HG02571 (cell line): ENCODE measurements around the gene TUG1.

Experiments
- ATAC-seq: cut with Tn5 transposase; IDR thresholded peaks from one replicate; pipeline ENCODE4 v1.9.1; 2021; ENCODE audit warnings: mild to moderate bottlenecking, moderate library complexity; ENCODE audit not compliant: unreplicated experiment

The TUG1 gene

GRCh38 chr22:30996462-30996861 lies 27.4 kb downstream of the TUG1 start:
- ATAC-seq: no peak

- ATAC-seq: no peak
These were observed 29.3 kb downstream of the TUG1 start for GRCh38 chr22:30998329-30998728.

- ATAC-seq: no peak
These were observed 32.2 kb downstream of the TUG1 start for GRCh38 chr22:31001124-31001770.

GRCh38 chr22:31005535-31005934 lies 36.5 kb downstream of the TUG1 start:
- ATAC-seq: no peak

GRCh38 chr22:31019191-31019930 lies 50.3 kb downstream of the TUG1 start:
- ATAC-seq: no peak

- no peak for ATAC-seq
These were observed 51.3 kb downstream of the TUG1 start for GRCh38 chr22:31020334-31020733.

- no peak for ATAC-seq
These were observed 53.5 kb downstream of the TUG1 start for GRCh38 chr22:31022516-31022915.
